ENCODE results near the gene STARD13. TPM values are rescaled to one million over a fixed set of nuclear protein-coding genes. Genes with fewer than 3 reads are reported as not detected.
A peak's percentile ranks its signal among the peaks of the same experiment; 100 is the strongest.

The STARD13 gene
- total RNA-seq, 6 donors from 2014 or later: 43.6 to 76.5 (median 63.7) TPM

DNA sequence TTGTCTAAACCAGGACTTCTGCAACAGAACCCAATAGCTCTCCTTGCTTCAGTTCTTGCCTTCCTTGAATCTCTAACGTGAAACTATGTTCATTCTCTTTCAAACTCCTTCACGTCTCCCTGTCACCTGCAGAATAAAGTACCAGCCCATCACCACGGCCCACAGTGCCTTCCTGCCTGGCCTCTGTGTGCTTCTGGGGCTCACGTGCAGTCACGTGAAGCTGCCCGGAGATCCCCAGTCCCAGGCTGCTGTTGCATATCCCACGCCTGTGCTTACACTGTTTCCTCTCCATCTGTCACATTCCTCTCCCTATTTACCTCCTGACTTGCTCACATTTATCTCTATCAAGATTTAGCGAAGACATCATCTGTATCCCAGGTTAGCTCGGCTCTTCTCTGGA is 102.8 kb downstream of the STARD13 start:
- peaks cover 0 to 8% (median 0%) of the 10 kb centered on the region in 4 donors for H3K36me3 ChIP-seq
- H3K4me3 ChIP-seq: no peak overlapping the region
- TF ChIP-seq, protein P1, sequence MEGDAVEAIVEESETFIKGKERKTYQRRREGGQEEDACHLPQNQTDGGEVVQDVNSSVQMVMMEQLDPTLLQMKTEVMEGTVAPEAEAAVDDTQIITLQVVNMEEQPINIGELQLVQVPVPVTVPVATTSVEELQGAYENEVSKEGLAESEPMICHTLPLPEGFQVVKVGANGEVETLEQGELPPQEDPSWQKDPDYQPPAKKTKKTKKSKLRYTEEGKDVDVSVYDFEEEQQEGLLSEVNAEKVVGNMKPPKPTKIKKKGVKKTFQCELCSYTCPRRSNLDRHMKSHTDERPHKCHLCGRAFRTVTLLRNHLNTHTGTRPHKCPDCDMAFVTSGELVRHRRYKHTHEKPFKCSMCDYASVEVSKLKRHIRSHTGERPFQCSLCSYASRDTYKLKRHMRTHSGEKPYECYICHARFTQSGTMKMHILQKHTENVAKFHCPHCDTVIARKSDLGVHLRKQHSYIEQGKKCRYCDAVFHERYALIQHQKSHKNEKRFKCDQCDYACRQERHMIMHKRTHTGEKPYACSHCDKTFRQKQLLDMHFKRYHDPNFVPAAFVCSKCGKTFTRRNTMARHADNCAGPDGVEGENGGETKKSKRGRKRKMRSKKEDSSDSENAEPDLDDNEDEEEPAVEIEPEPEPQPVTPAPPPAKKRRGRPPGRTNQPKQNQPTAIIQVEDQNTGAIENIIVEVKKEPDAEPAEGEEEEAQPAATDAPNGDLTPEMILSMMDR (IDR thresholded peaks at IDR 0.05): no peak
- TF ChIP-seq POLR2AphosphoS5 (IDR thresholded peaks at IDR 0.05) (no peak), EP300 (IDR thresholded peaks at IDR 0.05) (no peak)
- H3K27me3 ChIP-seq: no peaks in the 10 kb centered on the region
- 84 to 90% methylated on average over 9 of the region's 9 CpGs for WGBS, 2 donors
- H3K4me1 ChIP-seq: peaks cover 6 to 26% (median 12%) of the 10 kb centered on the region in 4 donors
- ATAC-seq (ENCODE audit: low FRiP score in 2 of 2) (no peak), DNase-seq (peak in 1 of 2 donors; percentile 17)
- H3K27ac ChIP-seq: no peak overlapping the region
- H3K9me3 ChIP-seq: no peaks in the 10 kb centered on the region

DNA sequence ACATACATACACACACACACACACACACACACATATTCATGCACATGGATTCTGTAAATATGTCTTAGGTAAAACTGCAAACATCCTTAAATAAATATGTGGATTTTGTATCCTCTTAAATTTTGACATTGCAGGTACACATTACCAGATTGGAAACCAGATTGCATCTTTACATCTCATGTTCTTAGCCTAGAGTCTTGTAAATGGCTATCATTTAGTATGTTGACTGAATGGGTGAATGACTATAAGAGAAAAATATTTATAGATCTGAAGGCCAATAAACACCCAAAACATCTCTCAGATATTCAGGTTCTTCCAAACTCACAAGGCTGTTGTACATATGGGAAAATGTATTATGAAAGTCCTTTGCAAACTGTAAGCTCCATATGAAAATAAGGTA is 104.3 kb downstream of the STARD13 start:
- H3K4me3 ChIP-seq: no peak overlapping the region
- TF ChIP-seq POLR2A (IDR thresholded peaks at IDR 0.05) (no peak), POLR2AphosphoS5 (IDR thresholded peaks at IDR 0.05) (no peak), EP300 (IDR thresholded peaks at IDR 0.05) (no peak)
- TF ChIP-seq, protein P1 (IDR thresholded peaks at IDR 0.05): no peak
- no peaks in the 10 kb centered on the region for H3K27me3 ChIP-seq
- no peak overlapping the region for H3K27ac ChIP-seq
- no peak for DNase-seq
- H3K36me3 ChIP-seq: peaks cover 0 to 8% (median 0%) of the 10 kb centered on the region in 4 donors
- ATAC-seq (ENCODE audit: low FRiP score in 2 of 2): no peak
- peaks cover 0 to 13% (median 4%) of the 10 kb centered on the region in 4 donors for H3K4me1 ChIP-seq
- H3K9me3 ChIP-seq: no peaks in the 10 kb centered on the region

DNA sequence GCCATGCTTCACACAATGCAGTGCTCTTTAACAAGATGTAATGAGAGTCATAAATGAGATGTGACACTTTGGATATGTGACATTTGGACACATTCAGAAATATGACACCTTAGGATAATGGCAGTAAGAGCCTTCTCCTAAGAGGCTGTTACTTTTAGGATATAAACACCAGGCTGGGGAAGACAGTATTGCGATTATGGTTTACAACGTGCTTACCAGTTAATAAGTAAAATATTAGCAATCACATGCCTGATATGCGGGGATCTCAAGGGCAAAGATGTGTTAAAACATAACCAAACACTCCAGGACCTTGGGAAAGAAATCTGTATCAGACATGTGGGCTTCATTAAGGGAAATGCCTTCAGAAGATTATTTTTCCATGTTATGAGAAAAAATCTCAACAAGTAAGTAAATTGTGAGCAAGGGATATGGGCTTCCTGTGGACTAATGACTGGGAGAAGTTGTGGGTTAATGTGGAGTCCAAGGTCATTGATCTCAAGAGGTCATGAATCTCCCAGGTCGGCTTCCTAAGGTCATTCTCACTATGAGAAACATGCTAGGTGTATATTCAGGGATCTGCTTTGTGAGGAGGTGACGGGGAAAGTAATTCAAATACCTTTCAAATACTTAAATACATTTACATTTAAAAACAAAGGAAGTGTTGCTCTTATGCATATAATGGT is 105.3 kb downstream of the STARD13 start:
- Histone ChIP-seq H3K27me3 (no peaks in the 10 kb centered on the region), H3K27ac (no peak overlapping the region), H3K9me3 (no peaks in the 10 kb centered on the region), H3K4me1 (peaks cover 0 to 7% (median 3%) of the 10 kb centered on the region in 4 donors), H3K4me3 (no peak overlapping the region), H3K36me3 (peaks cover 0 to 5% (median 0%) of the 10 kb centered on the region in 4 donors)
- ATAC-seq (ENCODE audit: low FRiP score in 2 of 2) (no peak), DNase-seq (no peak)
- TF ChIP-seq, protein P1 (IDR thresholded peaks at IDR 0.05): no peak
- TF ChIP-seq POLR2A (IDR thresholded peaks at IDR 0.05) (no peak), EP300 (IDR thresholded peaks at IDR 0.05) (no peak), POLR2AphosphoS5 (IDR thresholded peaks at IDR 0.05) (no peak)
- 70 to 85% methylated on average over 5 of the region's 5 CpGs for WGBS, 2 donors

DNA sequence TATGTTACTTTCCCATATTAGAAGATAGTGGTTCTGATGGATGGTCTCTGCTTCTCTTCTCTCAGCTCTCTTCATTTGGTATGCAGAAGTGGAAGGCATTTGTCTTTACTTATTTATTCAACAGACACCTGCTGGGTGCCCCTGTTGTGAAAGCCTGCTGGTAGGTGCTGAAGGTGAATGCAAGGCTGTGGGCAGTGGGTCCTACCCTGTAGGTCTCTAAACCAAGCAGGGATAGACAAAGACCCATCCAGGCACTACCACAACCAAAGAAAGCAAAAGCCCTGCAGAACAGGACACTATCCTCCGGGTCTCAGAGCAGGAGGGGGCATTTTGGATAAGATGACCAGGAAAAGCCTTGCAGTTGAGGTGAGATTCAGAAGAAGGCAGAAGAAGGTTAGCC is 106.1 kb downstream of the STARD13 start:
- ATAC-seq (ENCODE audit: low FRiP score in 2 of 2) (no peak), DNase-seq (no peak)
- TF ChIP-seq, protein P1 (IDR thresholded peaks at IDR 0.05): no peak
- no peak for TF ChIP-seq EP300 (IDR thresholded peaks at IDR 0.05)
- TF ChIP-seq POLR2A (IDR thresholded peaks at IDR 0.05): no peak
- no peak for TF ChIP-seq POLR2AphosphoS5 (IDR thresholded peaks at IDR 0.05)
- no peaks in the 10 kb centered on the region for H3K36me3 ChIP-seq
- no peak overlapping the region for H3K4me3 ChIP-seq
- H3K27me3 ChIP-seq: no peaks in the 10 kb centered on the region
- 86 to 89% methylated on average over 1 of the region's 1 CpG for WGBS, 2 donors
- peaks cover 0 to 7% (median under 1%) of the 10 kb centered on the region in 4 donors for H3K4me1 ChIP-seq
- no peaks in the 10 kb centered on the region for H3K9me3 ChIP-seq
- H3K27ac ChIP-seq: no peak overlapping the region
